ENCODE measurements around the gene WDR27. TPM values are rescaled to one million over a fixed set of nuclear protein-coding genes. Genes with fewer than 3 reads are reported as not detected.

Gene WDR27
- polyA plus RNA-seq, 2 of the 4 experiments (the other 2 are of a cell fraction), result 18.9 to 36.1 TPM

- Histone ChIP-seq H3K4me2 (peak overlapping the region; percentile 94), H3K4me3 (peak overlapping the region; percentile 77), H3K4me1 (peaks cover 18% of the 10 kb centered on the region), H3K27ac (peak overlapping the region; percentile 96 to 99), H3K9me3 (no peaks in the 10 kb centered on the region)
- FAIRE-seq, result no peak
- 31% methylated on average over 29 of the region's 29 CpGs for WGBS (ENCODE audit: missing lambda C conversion rate)
- DNase-seq (ENCODE audit: low read depth in 1 of 2, low spot score in 1 of 2), result peak; percentile 60 to 78
- TF ChIP-seq, protein P1, sequence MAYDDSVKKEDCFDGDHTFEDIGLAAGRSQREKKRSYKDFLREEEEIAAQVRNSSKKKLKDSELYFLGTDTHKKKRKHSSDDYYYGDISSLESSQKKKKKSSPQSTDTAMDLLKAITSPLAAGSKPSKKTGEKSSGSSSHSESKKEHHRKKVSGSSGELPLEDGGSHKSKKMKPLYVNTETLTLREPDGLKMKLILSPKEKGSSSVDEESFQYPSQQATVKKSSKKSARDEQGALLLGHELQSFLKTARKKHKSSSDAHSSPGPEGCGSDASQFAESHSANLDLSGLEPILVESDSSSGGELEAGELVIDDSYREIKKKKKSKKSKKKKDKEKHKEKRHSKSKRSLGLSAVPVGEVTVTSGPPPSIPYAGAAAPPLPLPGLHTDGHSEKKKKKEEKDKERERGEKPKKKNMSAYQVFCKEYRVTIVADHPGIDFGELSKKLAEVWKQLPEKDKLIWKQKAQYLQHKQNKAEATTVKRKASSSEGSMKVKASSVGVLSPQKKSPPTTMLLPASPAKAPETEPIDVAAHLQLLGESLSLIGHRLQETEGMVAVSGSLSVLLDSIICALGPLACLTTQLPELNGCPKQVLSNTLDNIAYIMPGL (CRISPR knock-in tag; IDR thresholded peaks at IDR 0.05; ENCODE audit: borderline replicate concordance), result no peak
- TF ChIP-seq RNF2 (IDR thresholded peaks at IDR 0.05; ENCODE audit: borderline replicate concordance, low read depth) (0 out of 2 replicates have a peak, but pooled peaks have one; percentile 3), FOSL2 (IDR thresholded peaks at IDR 0.05) (no peak), FOSL2 (CRISPR knock-in tag; IDR thresholded peaks at IDR 0.05) (peak; percentile 33; the same call in 1 of the 2 replicates)
- peak; percentile 49 to 79; a peak in 5 of 6 replicates for ATAC-seq
- POLR2A ChIA-PET, result interaction anchor here (1.1 to 1.2 kb wide), 2 partner anchors 16 to 26 kb away, joined by 3 to 7 read pairs; partner anchors contain the start of genes DYNLT2 and ERMARD
- CTCF ChIA-PET, result interaction anchor here (1.1 to 1.3 kb wide), 2 partner anchors 768 to 805 kb away, joined by 3 read pairs; no protein-coding TSS in a partner anchor
Measured at GRCh38 chr6:169725125-169726048, 23.6 kb upstream of the WDR27 start.

DNA sequence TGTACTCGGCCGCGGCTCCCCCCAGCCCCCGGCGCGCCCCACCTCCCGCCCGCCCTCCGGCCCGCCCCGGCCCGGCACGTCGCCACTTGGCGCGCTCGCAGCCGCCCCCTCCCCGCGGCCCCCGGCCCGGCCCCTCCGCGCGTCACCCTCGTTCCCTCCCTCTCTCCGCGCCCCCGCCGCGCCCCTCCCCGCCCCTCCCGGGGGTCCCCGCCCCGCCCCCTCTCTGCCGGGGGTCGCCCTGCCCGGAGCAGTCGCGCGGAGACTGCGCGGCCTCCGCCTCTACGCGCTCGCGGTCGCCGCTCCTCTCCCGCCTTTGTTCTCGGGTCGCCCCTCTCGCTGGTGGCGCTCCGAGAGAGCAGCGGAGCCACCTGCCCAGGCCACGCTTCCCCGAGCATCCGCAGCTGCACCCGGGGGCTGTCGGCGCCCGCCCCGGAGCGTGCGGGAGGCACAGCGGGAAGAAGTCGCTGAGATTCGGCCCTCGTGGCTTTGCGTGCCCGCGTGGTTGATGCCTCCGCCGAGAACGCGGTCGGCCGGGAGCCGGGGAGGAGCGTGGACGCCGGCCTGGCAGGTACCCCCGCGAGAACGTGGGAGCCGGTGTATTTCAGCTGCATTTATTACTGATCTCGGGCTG lies 22.8 kb upstream of the WDR27 start, which contains the start of gene PHF10:
PHF10 (minus strand) TSS at position 7 of the 631 bp plus-strand sequence. CDS start 569 bp downstream, outside the sequence.
- FAIRE-seq (no peak), ATAC-seq (peak; percentile 72 to 73), DNase-seq (ENCODE audit: low read depth in 1 of 2, low spot score in 1 of 2) (peak in 1 of 2 experiments; percentile 42)
- ChIA-PET CTCF (interaction anchor here (1.1 to 1.3 kb wide), 2 partner anchors 767 to 806 kb away, joined by 3 read pairs; no protein-coding TSS in a partner anchor), POLR2A (interaction anchor here (1.1 to 1.2 kb wide), 2 partner anchors 17 to 27 kb away, joined by 3 to 7 read pairs; partner anchors contain the start of genes DYNLT2 and ERMARD)
- Histone ChIP-seq H3K4me2 (peak within 1 kb of the TSS; percentile 94), H3K9me3 (no peaks in the 10 kb centered on the region), H3K4me3 (peak within 1 kb of the TSS; percentile 77), H3K4me1 (peaks cover 22% of the 10 kb centered on the region), H3K27ac (peak within 1 kb of the TSS; percentile 96 to 99)
- 2% methylated on average over 8 of the region's 89 CpGs for WGBS (ENCODE audit: missing lambda C conversion rate)
- TF ChIP-seq, protein P2, sequence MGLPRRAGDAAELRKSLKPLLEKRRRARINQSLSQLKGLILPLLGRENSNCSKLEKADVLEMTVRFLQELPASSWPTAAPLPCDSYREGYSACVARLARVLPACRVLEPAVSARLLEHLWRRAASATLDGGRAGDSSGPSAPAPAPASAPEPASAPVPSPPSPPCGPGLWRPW (IDR thresholded peaks at IDR 0.05), result no peak
- TF ChIP-seq E2F6 (IDR thresholded peaks at IDR 0.05; ENCODE audit: borderline replicate concordance, low read depth) (peak; percentile 82), EHMT2 (IDR thresholded peaks at IDR 0.05; ENCODE audit: low read depth) (no peak), MAZ (IDR thresholded peaks at IDR 0.05; ENCODE audit: borderline replicate concordance, low read depth, low read length) (no peak), CHD4 (IDR thresholded peaks at IDR 0.05; ENCODE audit: borderline replicate concordance) (no peak), BHLHE40 (IDR thresholded peaks at IDR 0.05; ENCODE audit: low read depth, low read length) (no peak), MYC (IDR thresholded peaks at IDR 0.05; ENCODE audit: borderline replicate concordance, low read length) (no peak), MAX (IDR thresholded peaks at IDR 0.05) (peak; percentile 93), FOSB (CRISPR knock-in tag; IDR thresholded peaks at IDR 0.05) (no peak), NPAS2 (CRISPR knock-in tag; IDR thresholded peaks at IDR 0.05; ENCODE audit: borderline replicate concordance) (no peak), RNF2 (IDR thresholded peaks at IDR 0.05; ENCODE audit: borderline replicate concordance, low read depth) (peak; percentile 85; the same call in 1 of the 2 replicates), ATOH8 (CRISPR knock-in tag; IDR thresholded peaks at IDR 0.05; ENCODE audit: low read depth) (no peak), RARB (CRISPR knock-in tag; IDR thresholded peaks at IDR 0.05) (no peak), POLR2AphosphoS2 (conservative IDR thresholded peaks at IDR 0.05; ENCODE audit: low read length) (no peak), HOXB13 (CRISPR knock-in tag; IDR thresholded peaks at IDR 0.05; ENCODE audit: low read depth) (no peak), HDAC2 (IDR thresholded peaks at IDR 0.05) (0 out of 2 replicates have a peak, but pooled peaks have one; percentile 21), JUN (IDR thresholded peaks at IDR 0.05) (no peak), CBX2 (IDR thresholded peaks at IDR 0.05; ENCODE audit: borderline replicate concordance, low read depth) (no peak), CBX8 (IDR thresholded peaks at IDR 0.05) (no peak)
- TF ChIP-seq, protein P3, sequence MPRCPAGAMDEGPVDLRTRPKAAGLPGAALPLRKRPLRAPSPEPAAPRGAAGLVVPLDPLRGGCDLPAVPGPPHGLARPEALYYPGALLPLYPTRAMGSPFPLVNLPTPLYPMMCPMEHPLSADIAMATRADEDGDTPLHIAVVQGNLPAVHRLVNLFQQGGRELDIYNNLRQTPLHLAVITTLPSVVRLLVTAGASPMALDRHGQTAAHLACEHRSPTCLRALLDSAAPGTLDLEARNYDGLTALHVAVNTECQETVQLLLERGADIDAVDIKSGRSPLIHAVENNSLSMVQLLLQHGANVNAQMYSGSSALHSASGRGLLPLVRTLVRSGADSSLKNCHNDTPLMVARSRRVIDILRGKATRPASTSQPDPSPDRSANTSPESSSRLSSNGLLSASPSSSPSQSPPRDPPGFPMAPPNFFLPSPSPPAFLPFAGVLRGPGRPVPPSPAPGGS (IDR thresholded peaks at IDR 0.05), result 0 out of 3 replicates have a peak, but pooled peaks have one; percentile 8
- TF ChIP-seq, protein P4, sequence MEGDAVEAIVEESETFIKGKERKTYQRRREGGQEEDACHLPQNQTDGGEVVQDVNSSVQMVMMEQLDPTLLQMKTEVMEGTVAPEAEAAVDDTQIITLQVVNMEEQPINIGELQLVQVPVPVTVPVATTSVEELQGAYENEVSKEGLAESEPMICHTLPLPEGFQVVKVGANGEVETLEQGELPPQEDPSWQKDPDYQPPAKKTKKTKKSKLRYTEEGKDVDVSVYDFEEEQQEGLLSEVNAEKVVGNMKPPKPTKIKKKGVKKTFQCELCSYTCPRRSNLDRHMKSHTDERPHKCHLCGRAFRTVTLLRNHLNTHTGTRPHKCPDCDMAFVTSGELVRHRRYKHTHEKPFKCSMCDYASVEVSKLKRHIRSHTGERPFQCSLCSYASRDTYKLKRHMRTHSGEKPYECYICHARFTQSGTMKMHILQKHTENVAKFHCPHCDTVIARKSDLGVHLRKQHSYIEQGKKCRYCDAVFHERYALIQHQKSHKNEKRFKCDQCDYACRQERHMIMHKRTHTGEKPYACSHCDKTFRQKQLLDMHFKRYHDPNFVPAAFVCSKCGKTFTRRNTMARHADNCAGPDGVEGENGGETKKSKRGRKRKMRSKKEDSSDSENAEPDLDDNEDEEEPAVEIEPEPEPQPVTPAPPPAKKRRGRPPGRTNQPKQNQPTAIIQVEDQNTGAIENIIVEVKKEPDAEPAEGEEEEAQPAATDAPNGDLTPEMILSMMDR (IDR thresholded peaks at IDR 0.05), result no peak
- TF ChIP-seq, protein P5, sequence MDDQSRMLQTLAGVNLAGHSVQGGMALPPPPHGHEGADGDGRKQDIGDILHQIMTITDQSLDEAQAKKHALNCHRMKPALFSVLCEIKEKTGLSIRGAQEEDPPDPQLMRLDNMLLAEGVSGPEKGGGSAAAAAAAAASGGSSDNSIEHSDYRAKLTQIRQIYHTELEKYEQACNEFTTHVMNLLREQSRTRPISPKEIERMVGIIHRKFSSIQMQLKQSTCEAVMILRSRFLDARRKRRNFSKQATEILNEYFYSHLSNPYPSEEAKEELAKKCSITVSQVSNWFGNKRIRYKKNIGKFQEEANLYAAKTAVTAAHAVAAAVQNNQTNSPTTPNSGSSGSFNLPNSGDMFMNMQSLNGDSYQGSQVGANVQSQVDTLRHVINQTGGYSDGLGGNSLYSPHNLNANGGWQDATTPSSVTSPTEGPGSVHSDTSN (IDR thresholded peaks at IDR 0.05), result no peak
